H1 (cell line): ENCODE results near the gene NDUFS4. TPM values are rescaled to one million over a fixed set of nuclear protein-coding genes. Genes with fewer than 3 reads are reported as not detected.

Source experiments
- CTCF ChIA-PET: fragments of 300-600 bp; sonication (Branson Sonifier 250); formaldehyde crosslinking; loops from one replicate; lab custom pipeline; 2021; ENCODE audit not compliant: partially characterized antibody; lab: Charles Lee
- POLR2A ChIA-PET: fragments of 300-600 bp; sonication (Branson Sonifier 250); formaldehyde crosslinking; loops from one replicate; lab custom pipeline; 2021; ENCODE audit warnings: inconsistent platforms; ENCODE audit not compliant: partially characterized antibody; lab: Charles Lee
- DNase-seq, 2 experiments: peaks; one replicate each; pipeline versions ENCODE4 v3.0.0 to v3.0.0-alpha.2; 2010 to 2022; ENCODE audit warnings: low spot score in 2 of 2, low read depth in 1 of 2, mixed read lengths in 1 of 2
- FAIRE-seq: peaks from 2 replicates; lab custom pipeline; 2011; peaks lifted over from hg19 to GRCh38; lab: Jason Lieb, UNC
- H2AFZ ChIP-seq: 2 replicates; pipeline ENCODE4 v1.8.1; 2012; ENCODE audit warnings: low read length, inconsistent platforms
- H2AK5ac ChIP-seq: 2 replicates; pipeline ENCODE4 v1.6.1; 2013; ENCODE audit warnings: low read depth, low read length
- H2BK120ac ChIP-seq: replicated peaks from 2 replicates; pipeline ENCODE3; 2013; ENCODE audit warnings: low read depth, low read length, inconsistent platforms
- H2BK12ac ChIP-seq: 2 replicates; pipeline ENCODE4 v1.6.1; 2013; ENCODE audit warnings: low read depth, low read length
- H2BK15ac ChIP-seq: 2 replicates; pipeline ENCODE4 v1.6.1; 2013; ENCODE audit warnings: low read length
- H2BK20ac ChIP-seq: 2 replicates; pipeline ENCODE4 v1.6.1; 2013; ENCODE audit warnings: low read length
- H2BK5ac ChIP-seq: 2 replicates; pipeline ENCODE4 v1.6.1; 2013; ENCODE audit warnings: low read depth, low read length
- H3K14ac ChIP-seq: 2 replicates; pipeline ENCODE4 v1.6.1; 2013; ENCODE audit warnings: inconsistent platforms; ENCODE audit not compliant: insufficient read length
- H3K18ac ChIP-seq: 2 replicates; pipeline ENCODE4 v1.6.1; 2013; ENCODE audit warnings: low read length; ENCODE audit errors: extremely low read depth
- H3K23ac ChIP-seq: 2 replicates; pipeline ENCODE4 v1.6.1; 2013; ENCODE audit warnings: inconsistent platforms; ENCODE audit not compliant: insufficient read length
- H3K23me2 ChIP-seq: 2 replicates; pipeline ENCODE4 v1.6.1; 2013; ENCODE audit warnings: low read depth, low read length
- H3K27ac ChIP-seq: 2 replicates; pipeline ENCODE4 v1.6.1; 2011; ENCODE audit warnings: low read depth, low read length, inconsistent platforms
- H3K27me3 ChIP-seq, 4 experiments: replicated peaks in 1 of 4; 1 replicate in 1 of 4; 2 replicates in 3 of 4; pipeline versions ENCODE4 v1.6.1 to v1.8.1; 2011 to 2013; ENCODE audit warnings: low read length in 3 of 4, mild to moderate bottlenecking in 3 of 4, inconsistent platforms in 2 of 4, mixed read lengths in 2 of 4, moderate library complexity in 1 of 4; ENCODE audit not compliant: control insufficient read depth in 3 of 4, insufficient read depth in 3 of 4; ENCODE audit errors: extremely low read depth in 1 of 4
- H3K36me3 ChIP-seq, 4 experiments: 2 replicates each; pipeline versions ENCODE4 v1.6.1 to v1.8.1; 2011 to 2013; ENCODE audit warnings: mild to moderate bottlenecking in 4 of 4, low read length in 3 of 4, moderate library complexity in 2 of 4, control low read depth in 1 of 4, inconsistent platforms in 1 of 4; ENCODE audit not compliant: insufficient read depth in 4 of 4, control insufficient read depth in 2 of 4
- H3K4ac ChIP-seq: replicated peaks from 2 replicates; pipeline ENCODE3; 2013; ENCODE audit warnings: low read length, low read depth, mixed read lengths, inconsistent platforms; ENCODE audit not compliant: insufficient read length
- H3K4me1 ChIP-seq, 4 experiments: replicated peaks in 1 of 4; 1 replicate in 1 of 4; 2 replicates in 3 of 4; pipeline versions ENCODE4 v1.6.1 to v1.8.1; 2011 to 2013; ENCODE audit warnings: low read length in 3 of 4, inconsistent platforms in 2 of 4, mixed read lengths in 1 of 4; ENCODE audit not compliant: insufficient read depth in 4 of 4, control insufficient read depth in 3 of 4
- H3K4me2 ChIP-seq, 2 experiments: 2 replicates each; pipeline versions ENCODE4 v1.6.1 to v1.8.1; 2011 to 2013; ENCODE audit warnings: low read depth in 2 of 2, low read length in 2 of 2, control low read depth in 1 of 2, inconsistent platforms in 1 of 2, mild to moderate bottlenecking in 1 of 2; ENCODE audit not compliant: insufficient read depth in 1 of 2
- H3K4me3 ChIP-seq, 4 experiments: fragments of 200-600, 300-600 bp in 1 of 4; sonication (generic), shearing (Covaris generic), sonication (Bioruptor Twin) in 1 of 4; 2 replicates each; pipeline versions ENCODE4 v1.5.1 to v1.8.1; 2011 to 2016; ENCODE audit warnings: low read length in 4 of 4, low read depth in 3 of 4, control low read depth in 2 of 4, inconsistent platforms in 2 of 4, mild to moderate bottlenecking in 2 of 4, mixed read lengths in 1 of 4, moderate library complexity in 1 of 4; ENCODE audit not compliant: insufficient read depth in 2 of 4; ENCODE audit errors: extremely low read depth in 1 of 4
- H3K56ac ChIP-seq: replicated peaks from 2 replicates; pipeline ENCODE3; 2013; ENCODE audit warnings: low read depth, mild to moderate bottlenecking, mixed read lengths, low read length, inconsistent platforms; ENCODE audit not compliant: insufficient read length
- H3K79me1 ChIP-seq: 2 replicates; pipeline ENCODE4 v1.6.1; 2013; ENCODE audit warnings: low read depth, low read length, control low read depth
- H3K79me2 ChIP-seq, 2 experiments: 2 replicates each; pipeline versions ENCODE4 v1.6.1 to v1.8.1; 2012 to 2013; ENCODE audit warnings: low read length in 2 of 2, mild to moderate bottlenecking in 2 of 2, inconsistent platforms in 1 of 2; ENCODE audit not compliant: insufficient read depth in 2 of 2, control insufficient read depth in 1 of 2
- H3K9ac ChIP-seq, 4 experiments: replicated peaks in 1 of 4; 1 replicate in 1 of 4; 2 replicates in 3 of 4; pipeline versions ENCODE4 v1.6.1 to v1.8.1; 2011 to 2013; ENCODE audit warnings: low read depth in 3 of 4, low read length in 3 of 4, control low read depth in 2 of 4, mild to moderate bottlenecking in 2 of 4, moderate library complexity in 2 of 4, inconsistent platforms in 1 of 4; ENCODE audit errors: extremely low read depth in 1 of 4
- H3K9me3 ChIP-seq, 2 experiments: 2 replicates each; pipeline versions ENCODE4 v1.6.1 to v1.8.1; 2012 to 2013; ENCODE audit warnings: mild to moderate bottlenecking in 2 of 2, moderate library complexity in 2 of 2, control low read depth in 1 of 2, inconsistent platforms in 1 of 2, low read depth in 1 of 2, low read length in 1 of 2, mixed read lengths in 1 of 2; ENCODE audit not compliant: insufficient read depth in 2 of 2
- H4K20me1 ChIP-seq, 2 experiments: replicated peaks in 1 of 2; 2 replicates each; pipeline versions ENCODE3 to v1.8.1; 2011 to 2013; ENCODE audit warnings: inconsistent platforms in 2 of 2, low read length in 2 of 2, mild to moderate bottlenecking in 1 of 2; ENCODE audit not compliant: insufficient read depth in 2 of 2, control insufficient read depth in 1 of 2
- H4K5ac ChIP-seq: 2 replicates; pipeline ENCODE4 v1.6.1; 2013; ENCODE audit warnings: low read length, low read depth, mixed read lengths, inconsistent platforms; ENCODE audit not compliant: insufficient read length
- H4K8ac ChIP-seq: 2 replicates; pipeline ENCODE4 v1.8.0; 2013; ENCODE audit warnings: mild to moderate bottlenecking, moderate library complexity, low read length, inconsistent platforms; ENCODE audit not compliant: insufficient read depth; ENCODE audit errors: extremely low read depth
- H4K91ac ChIP-seq: replicated peaks from 2 replicates; pipeline ENCODE3; 2013; ENCODE audit warnings: low read length, mixed read lengths, inconsistent platforms; ENCODE audit not compliant: insufficient read length
- CBX8 ChIP-seq: fragments of 300-800, 300-1000 bp; sonication (generic); IDR thresholded peaks from 2 replicates; pipeline ENCODE4 v1.7.1; 2016; ENCODE audit warnings: low read depth, low read length, borderline replicate concordance
- CREB1 ChIP-seq: IDR thresholded peaks from 2 replicates; pipeline ENCODE4 v1.6.1; 2012; ENCODE audit warnings: inconsistent platforms
- EP300 ChIP-seq, 2 experiments: IDR thresholded peaks; 1 replicate in 1 of 2; 2 replicates in 1 of 2; pipeline ENCODE4 v1.6.1; 2011 to 2012; ENCODE audit warnings: low read depth in 2 of 2, low read length in 2 of 2, mild to moderate bottlenecking in 2 of 2, borderline replicate concordance in 1 of 2, inconsistent platforms in 1 of 2, moderate library complexity in 1 of 2
- HDAC2 ChIP-seq, 2 experiments: fragments of 300-600 bp in 1 of 2; sonication (generic) in 1 of 2; IDR thresholded peaks; 2 replicates each; pipeline ENCODE4 v1.6.1; 2011 to 2012; ENCODE audit warnings: low read depth in 2 of 2, low read length in 2 of 2, mild to moderate bottlenecking in 2 of 2, moderate library complexity in 2 of 2, borderline replicate concordance in 1 of 2, inconsistent platforms in 1 of 2
- JUND ChIP-seq: IDR thresholded peaks from 2 replicates; pipeline ENCODE4 v1.6.1; 2011; ENCODE audit warnings: mild to moderate bottlenecking, improper control_type of control experiment, low read length
- KDM1A ChIP-seq: fragments of 200-600, 300-600 bp; sonication (generic); IDR thresholded peaks from 2 replicates; pipeline ENCODE4 v1.7.1; 2016; ENCODE audit warnings: mild to moderate bottlenecking, low read length, borderline replicate concordance
- NRF1 ChIP-seq: IDR thresholded peaks from 2 replicates; pipeline ENCODE4 v1.6.1; 2011; ENCODE audit warnings: mild to moderate bottlenecking, low read depth, low read length, improper control_type of control experiment
- PHF8 ChIP-seq: fragments of 200-600 bp; sonication (generic); conservative IDR thresholded peaks from 2 replicates; pipeline ENCODE4 v1.7.1; 2012; ENCODE audit warnings: low read depth, mild to moderate bottlenecking, inconsistent platforms, low read length, moderate library complexity
- SAP30 ChIP-seq: fragments of 300-600 bp; sonication (generic); IDR thresholded peaks from 2 replicates; pipeline ENCODE4 v1.7.1; 2012; ENCODE audit warnings: low read length, moderate library complexity, mild to moderate bottlenecking, inconsistent platforms; ENCODE audit not compliant: insufficient read depth, insufficient replicate concordance
- SIRT6 ChIP-seq: IDR thresholded peaks from one replicate; pipeline ENCODE4 v1.7.1; 2012; ENCODE audit warnings: low read length, inconsistent platforms
- SP4 ChIP-seq: IDR thresholded peaks from 2 replicates; pipeline ENCODE4 v1.6.1; 2012; ENCODE audit warnings: low read length, inconsistent platforms
- SRF ChIP-seq: IDR thresholded peaks from 2 replicates; pipeline ENCODE4 v1.6.1; 2011; ENCODE audit warnings: mild to moderate bottlenecking, low read depth, low read length, moderate library complexity
- TCF12 ChIP-seq: IDR thresholded peaks from 2 replicates; pipeline ENCODE4 v1.6.1; 2011; ENCODE audit warnings: low read depth, mild to moderate bottlenecking, low read length
- WGBS, 2 experiments: shearing (Covaris generic) in 1 of 2; methylation state at CpG; one replicate each; pipeline versions ENCODE4 v1.1.6 to v1.1.7; 2013 to 2015; ENCODE audit warnings: low lambda C conversion rate in 2 of 2, mixed read lengths in 2 of 2, inconsistent platforms in 1 of 2, low coverage in 1 of 2, missing lambda C conversion rate in 1 of 2; ENCODE audit not compliant: insufficient replicate concordance in 2 of 2, insufficient coverage in 1 of 2, insufficient read length in 1 of 2; ENCODE audit errors: extremely low coverage in 1 of 2, missing lambda C conversion rate in 1 of 2; 5-methylcytosine and 5-hydroxymethylcytosine counted together
- polyA plus RNA-seq, 7 experiments: library from polyadenylated mRNA; depleted of rRNA in 3 of 7; stranded (reverse) in 5 of 7; unstranded in 2 of 7; fragments of >200 nt in 5 of 7; fragments of 200-250 nt in 2 of 7; gene quantifications; 1 replicate in 5 of 7; 2 replicates in 1 of 7; 4 replicates in 1 of 7; pipeline versions ENCODE4 v1.2.1 to v1.2.3, GENCODE V29; 2011 to 2013; ENCODE audit warnings: missing spikeins in 2 of 7, mixed read lengths in 2 of 7
- total RNA-seq: library from RNA; stranded (reverse); fragmentation: NEBNext Ultra II Directional; extraction: Animal tissue kit (Norgen Biotek cat#: 25700); gene quantifications from 2 replicates; pipeline ENCODE4 v1.2.1, GENCODE V29; 2021

The NDUFS4 gene
- total and polyA plus RNA-seq, 2 of the 8 experiments (the other 6 are each of a cell fraction or from before 2014, with no cell fraction given) = 74.6 to 75.9 TPM

DNA sequence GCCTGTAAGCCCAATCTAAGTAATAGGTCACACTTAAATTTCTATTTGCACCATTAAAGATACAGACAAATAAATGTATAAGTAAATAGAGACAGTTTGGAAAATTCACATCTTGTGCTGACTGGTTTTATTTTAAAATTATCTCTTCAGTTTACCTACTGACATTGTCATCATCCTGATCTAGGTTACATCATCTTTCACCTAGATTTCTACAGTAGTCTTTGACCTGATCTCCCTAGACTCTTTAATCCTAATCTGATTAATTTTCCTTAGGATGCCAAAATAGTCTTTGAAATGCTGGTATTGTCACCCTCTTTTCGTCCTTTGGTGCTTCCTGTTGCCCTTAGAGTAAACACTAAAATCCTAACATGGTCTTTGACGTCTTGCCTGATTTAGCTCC, 43.9 kb downstream of the NDUFS4 start:
- no peak overlapping the region for H2AFZ ChIP-seq
- H2BK20ac ChIP-seq = no peak overlapping the region
- peaks cover 0 to 18% of the 10 kb centered on the region in 2 experiments; a peak in 2 of 4 replicates for H3K79me2 ChIP-seq
- no peak overlapping the region for H3K4ac ChIP-seq
- H3K27ac ChIP-seq = no peak overlapping the region
- H3K9me3 ChIP-seq = 0 out of 4 replicates have a peak, but pooled peaks cover 0 to 1% of the 10 kb centered on the region in 2 experiments
- no peaks in the 10 kb centered on the region for H3K27me3 ChIP-seq
- no peak overlapping the region for H3K4me2 ChIP-seq
- no peak overlapping the region; the same call in 1 of the 2 replicates for H2BK5ac ChIP-seq
- no peak overlapping the region for H3K18ac ChIP-seq
- no peak overlapping the region for H3K14ac ChIP-seq
- DNase-seq (no peak), FAIRE-seq (no peak)
- H3K9ac ChIP-seq = no peak overlapping the region
- no peak overlapping the region for H4K8ac ChIP-seq
- H3K4me3 ChIP-seq = no peak overlapping the region
- H2BK15ac ChIP-seq = no peak overlapping the region
- no peaks in the 10 kb centered on the region for H3K4me1 ChIP-seq
- no peak overlapping the region for H3K23ac ChIP-seq
- no peak overlapping the region for H4K91ac ChIP-seq
- H4K20me1 ChIP-seq = no peaks in the 10 kb centered on the region
- H4K5ac ChIP-seq = no peak overlapping the region
- H2BK12ac ChIP-seq = no peak overlapping the region
- H3K79me1 ChIP-seq = no peaks in the 10 kb centered on the region
- H3K36me3 ChIP-seq = peaks cover 0 to 9% (median 2%) of the 10 kb centered on the region in 4 experiments; a peak in 4 of 8 replicates
- H3K56ac ChIP-seq = no peak overlapping the region
- 80% methylated on average over 2 of the region's 2 CpGs; no CpG with 5 or more reads in 1 of the 2 experiments for WGBS, 2 experiments
- no peaks in the 10 kb centered on the region; the same call in 1 of the 2 replicates for H3K23me2 ChIP-seq
- CTCF ChIA-PET = no interaction called here
- no peak overlapping the region for H2BK120ac ChIP-seq
- no peak overlapping the region for H2AK5ac ChIP-seq
- POLR2A ChIA-PET = no interaction called here
- TF ChIP-seq JUND (no peak), NRF1 (no peak), CREB1 (no peak), EP300 (IDR thresholded peaks at IDR 0.05; ENCODE audit: borderline replicate concordance in 1 of 2, low read depth in 2 of 2, low read length in 2 of 2) (no peak), SP4 (no peak), TCF12 (no peak), SIRT6 (no peak), HDAC2 (IDR thresholded peaks at IDR 0.05; ENCODE audit: borderline replicate concordance in 1 of 2, low read depth in 2 of 2, low read length in 2 of 2) (no peak), SRF (no peak), CBX8 (no peak), SAP30 (no peak), PHF8 (no peak), KDM1A (no peak)
